Activated T-helper 2 cell treated with anti-CD3 and anti-CD28 coated beads, Interferon-gamma antibody, Interleukin-2, Interleukin-4, amounts not matched to agents 10 μg/mL and 5 μg/mL and 100 μg/mL, durations not matched to agents 14 hours and 24 hours and 36 hours (primary cell): ENCODE data around the gene SMOC1. TPM values are rescaled to one million over a fixed set of nuclear protein-coding genes. Genes with fewer than 3 reads are reported as not detected.
"Not testable (repeated sequence)": the region's sequence is repeated elsewhere in the genome, so short reads cannot be mapped to it uniquely, and the experiment has no call there.

Source experiments
- DNase-seq: peaks from one replicate; pipeline ENCODE4 v3.0.0; 2021; ENCODE audit warnings: low spot score
- H3K27ac Mint-ChIP-seq: one replicate; pipeline ENCODE4 v1.8.0; 2021; ENCODE audit warnings: mixed read lengths
- H3K27me3 Mint-ChIP-seq: one replicate; pipeline ENCODE4 v1.8.0; 2021; ENCODE audit warnings: low read depth, mixed read lengths
- H3K36me3 Mint-ChIP-seq: one replicate; pipeline ENCODE4 v1.8.0; 2021; ENCODE audit warnings: low read depth, mixed read lengths
- H3K4me1 Mint-ChIP-seq: one replicate; pipeline ENCODE4 v1.8.0; 2021; ENCODE audit warnings: low read depth, mixed read lengths
- H3K4me3 Mint-ChIP-seq: one replicate; pipeline ENCODE4 v1.8.0; 2021; ENCODE audit warnings: low read depth, mild to moderate bottlenecking, moderate library complexity, mixed read lengths
- H3K9me3 Mint-ChIP-seq: one replicate; pipeline ENCODE4 v1.8.0; 2021; ENCODE audit warnings: mixed read lengths
- intact Hi-C: fragments of 100-400 bp; cut with micrococcal nuclease; formaldehyde crosslinking; loops from one replicate; pipeline ENCODE4 v1.15.1; 2023
- total RNA-seq: library from RNA; stranded (reverse); gene quantifications from 2 replicates; pipeline ENCODE4 v1.2.3, GENCODE V29; 2022

Gene SMOC1
- total RNA-seq, 1 donor from 2014 or later, result not detected

- no peaks in the 10 kb centered on the region for H3K9me3 Mint-ChIP-seq
- H3K4me1 Mint-ChIP-seq, result no peaks in the 10 kb centered on the region
- H3K4me3 Mint-ChIP-seq, result no peak overlapping the region
- H3K27me3 Mint-ChIP-seq, result peaks cover 18% of the 10 kb centered on the region
- no peak overlapping the region for H3K27ac Mint-ChIP-seq
- DNase-seq, result no peak
- intact Hi-C loops, result no loop called here
- no peaks in the 10 kb centered on the region for H3K36me3 Mint-ChIP-seq
These were observed 12.2 kb downstream of the SMOC1 start for GRCh38 chr14:69891422-69891821.

GRCh38 chr14:69895109-69895508, 15.9 kb downstream of the SMOC1 start:
- no peak overlapping the region for H3K27ac Mint-ChIP-seq
- no peaks in the 10 kb centered on the region for H3K4me1 Mint-ChIP-seq
- no peak for DNase-seq
- intact Hi-C loops, result no loop called here
- no peaks in the 10 kb centered on the region for H3K9me3 Mint-ChIP-seq
- H3K4me3 Mint-ChIP-seq, result no peak overlapping the region
- H3K36me3 Mint-ChIP-seq, result no peaks in the 10 kb centered on the region
- peaks cover 18% of the 10 kb centered on the region for H3K27me3 Mint-ChIP-seq

GRCh38 chr14:69896080-69896479, 16.9 kb downstream of the SMOC1 start:
- intact Hi-C loops, result no loop called here
- Mint-ChIP-seq H3K27me3 (peaks cover 18% of the 10 kb centered on the region), H3K4me1 (no peaks in the 10 kb centered on the region), H3K4me3 (no peak overlapping the region), H3K27ac (no peak overlapping the region), H3K36me3 (no peaks in the 10 kb centered on the region), H3K9me3 (no peaks in the 10 kb centered on the region)
- no peak for DNase-seq

GRCh38 chr14:69896972-69897371, 17.8 kb downstream of the SMOC1 start:
- Mint-ChIP-seq H3K27me3 (peaks cover 15% of the 10 kb centered on the region), H3K4me1 (no peaks in the 10 kb centered on the region), H3K4me3 (no peak overlapping the region), H3K36me3 (no peaks in the 10 kb centered on the region), H3K9me3 (no peaks in the 10 kb centered on the region), H3K27ac (no peak overlapping the region)
- intact Hi-C loops, result no loop called here
- DNase-seq, result no peak

GRCh38 chr14:69900603-69901002, 21.4 kb downstream of the SMOC1 start:
- H3K4me3 Mint-ChIP-seq, result no peak overlapping the region
- intact Hi-C loops, result no loop called here
- H3K4me1 Mint-ChIP-seq, result no peaks in the 10 kb centered on the region
- H3K27ac Mint-ChIP-seq, result no peak overlapping the region
- H3K9me3 Mint-ChIP-seq, result no peaks in the 10 kb centered on the region
- no peaks in the 10 kb centered on the region for H3K36me3 Mint-ChIP-seq
- DNase-seq, result no peak
- peaks cover 3% of the 10 kb centered on the region for H3K27me3 Mint-ChIP-seq

- no peak for DNase-seq
- Mint-ChIP-seq H3K4me1 (no peaks in the 10 kb centered on the region), H3K27me3 (peaks cover 3% of the 10 kb centered on the region), H3K9me3 (no peaks in the 10 kb centered on the region), H3K27ac (no peak overlapping the region), H3K36me3 (no peaks in the 10 kb centered on the region), H3K4me3 (no peak overlapping the region)
- intact Hi-C loops, result no loop called here
These were observed 22.1 kb downstream of the SMOC1 start for GRCh38 chr14:69901113-69901951.

GRCh38 chr14:69903046-69903445, 23.8 kb downstream of the SMOC1 start:
- DNase-seq, H3K4me3 Mint-ChIP-seq, H3K27ac Mint-ChIP-seq, H3K4me1 Mint-ChIP-seq, intact Hi-C loops, H3K9me3 Mint-ChIP-seq, H3K36me3 Mint-ChIP-seq, H3K27me3 Mint-ChIP-seq: not testable (repeated sequence)

- Mint-ChIP-seq H3K4me1 (no peaks in the 10 kb centered on the region), H3K9me3 (no peaks in the 10 kb centered on the region), H3K4me3 (no peak overlapping the region), H3K27ac (no peak overlapping the region), H3K36me3 (no peaks in the 10 kb centered on the region), H3K27me3 (no peaks in the 10 kb centered on the region)
- intact Hi-C loops, result no loop called here
- DNase-seq, result no peak
These were observed 25.0 kb downstream of the SMOC1 start for GRCh38 chr14:69904246-69904645.

- no peak for DNase-seq
- H3K4me1 Mint-ChIP-seq, result no peaks in the 10 kb centered on the region
- no peak overlapping the region for H3K27ac Mint-ChIP-seq
- H3K27me3 Mint-ChIP-seq, result peaks cover 1% of the 10 kb centered on the region
- H3K4me3 Mint-ChIP-seq, result no peak overlapping the region
- no peaks in the 10 kb centered on the region for H3K9me3 Mint-ChIP-seq
- no peaks in the 10 kb centered on the region for H3K36me3 Mint-ChIP-seq
- intact Hi-C loops, result no loop called here
These were observed 27.0 kb downstream of the SMOC1 start for GRCh38 chr14:69906201-69906600.

- intact Hi-C loops, result no loop called here
- Mint-ChIP-seq H3K4me3 (no peak overlapping the region), H3K9me3 (no peaks in the 10 kb centered on the region), H3K4me1 (no peaks in the 10 kb centered on the region), H3K27me3 (peaks cover 3% of the 10 kb centered on the region), H3K27ac (no peak overlapping the region), H3K36me3 (no peaks in the 10 kb centered on the region)
- no peak for DNase-seq
These were observed 30.8 kb downstream of the SMOC1 start for GRCh38 chr14:69909826-69910550.

GRCh38 chr14:69910871-69911270, 31.7 kb downstream of the SMOC1 start:
- intact Hi-C loops, result no loop called here
- Mint-ChIP-seq H3K4me1 (no peaks in the 10 kb centered on the region), H3K4me3 (no peak overlapping the region), H3K9me3 (no peaks in the 10 kb centered on the region), H3K27me3 (peaks cover 11% of the 10 kb centered on the region), H3K27ac (no peak overlapping the region), H3K36me3 (no peaks in the 10 kb centered on the region)
- DNase-seq, result no peak

- no peak for DNase-seq
- H3K9me3 Mint-ChIP-seq, result no peaks in the 10 kb centered on the region
- H3K4me1 Mint-ChIP-seq, result no peaks in the 10 kb centered on the region
- intact Hi-C loops, result no loop called here
- no peak overlapping the region for H3K27ac Mint-ChIP-seq
- no peak overlapping the region for H3K4me3 Mint-ChIP-seq
- H3K27me3 Mint-ChIP-seq, result peaks cover 24% of the 10 kb centered on the region
- no peaks in the 10 kb centered on the region for H3K36me3 Mint-ChIP-seq
These were observed 34.5 kb downstream of the SMOC1 start for GRCh38 chr14:69913686-69914085.

- H3K27me3 Mint-ChIP-seq, result peaks cover 24% of the 10 kb centered on the region
- DNase-seq, result no peak
- intact Hi-C loops, result no loop called here
- H3K9me3 Mint-ChIP-seq, result no peaks in the 10 kb centered on the region
- H3K4me1 Mint-ChIP-seq, result no peaks in the 10 kb centered on the region
- H3K4me3 Mint-ChIP-seq, result no peak overlapping the region
- no peak overlapping the region for H3K27ac Mint-ChIP-seq
- H3K36me3 Mint-ChIP-seq, result no peaks in the 10 kb centered on the region
These were observed 37.2 kb downstream of the SMOC1 start for GRCh38 chr14:69916396-69916795.
